HepG2 (cell line): ENCODE results near the gene C2orf78. TPM values are rescaled to one million over a fixed set of nuclear protein-coding genes. Genes with fewer than 3 reads are reported as not detected.
A peak's percentile ranks its signal among the peaks of the same experiment; 100 is the strongest.

Experiments used
- DMAP1 ChIP-seq: IDR thresholded peaks from 2 replicates; pipeline ENCODE4 v1.6.1; 2016
- ERF ChIP-seq: IDR thresholded peaks from 2 replicates; pipeline ENCODE4 v1.6.1; 2018; ENCODE audit warnings: missing biosample characterization, missing genetic modification reagents
- LCORL ChIP-seq, 2 experiments: fragments of 450-650 bp in 1 of 2; sonication (generic) in 1 of 2; formaldehyde crosslinking in 1 of 2; IDR thresholded peaks; 2 replicates each; pipeline versions ENCODE4 v1.5.0 to v1.6.1; 2017 to 2020; ENCODE audit warnings: antibody characterized with exemption in 1 of 2, missing genetic modification reagents in 1 of 2
- NFE2L1 ChIP-seq: sonication (generic); formaldehyde crosslinking; IDR thresholded peaks from 2 replicates; pipeline ENCODE4 v1.4.0; 2020; ENCODE audit warnings: missing genetic modification reagents, mild to moderate bottlenecking, borderline replicate concordance
- NR2C2 ChIP-seq: sonication (generic); formaldehyde crosslinking; IDR thresholded peaks from 2 replicates; pipeline ENCODE4 v1.4.0; 2020; ENCODE audit warnings: missing genetic modification reagents, mild to moderate bottlenecking, moderate library complexity, borderline replicate concordance
- REXO4 ChIP-seq: sonication (generic); formaldehyde crosslinking; IDR thresholded peaks from 2 replicates; pipeline ENCODE4 v1.8.0; 2022; ENCODE audit warnings: missing genetic modification reagents, mild to moderate bottlenecking, borderline replicate concordance
- THAP11 ChIP-seq: IDR thresholded peaks from 2 replicates; pipeline ENCODE4 v1.6.1; 2016; ENCODE audit warnings: missing biosample characterization, missing genetic modification reagents
- ZFP41 ChIP-seq: sonication (generic); formaldehyde crosslinking; IDR thresholded peaks from 2 replicates; pipeline ENCODE4 v1.4.0; 2020; ENCODE audit warnings: mild to moderate bottlenecking, missing genetic modification reagents, borderline replicate concordance
- ZFYVE20 ChIP-seq: sonication (generic); formaldehyde crosslinking; IDR thresholded peaks from 2 replicates; pipeline ENCODE4 v1.8.0; 2023; ENCODE audit warnings: low read depth, mild to moderate bottlenecking, moderate library complexity, missing genetic modification reagents, borderline replicate concordance
- ZIK1 ChIP-seq: sonication (generic); formaldehyde crosslinking; IDR thresholded peaks from 2 replicates; pipeline ENCODE4 v1.5.0; 2020; ENCODE audit warnings: mild to moderate bottlenecking, low read depth, missing genetic modification reagents, borderline replicate concordance
- ZNF138 ChIP-seq: sonication (generic); formaldehyde crosslinking; IDR thresholded peaks from 2 replicates; pipeline ENCODE4 v1.5.0; 2020; ENCODE audit warnings: mild to moderate bottlenecking, low read depth, missing genetic modification reagents
- ZNF225 ChIP-seq: sonication (generic); formaldehyde crosslinking; IDR thresholded peaks from 2 replicates; pipeline ENCODE4 v1.4.0; 2020; ENCODE audit warnings: mild to moderate bottlenecking, missing genetic modification reagents
- ZNF567 ChIP-seq: sonication (generic); formaldehyde crosslinking; IDR thresholded peaks from 2 replicates; pipeline ENCODE4 v1.8.1; 2023; ENCODE audit warnings: mild to moderate bottlenecking, missing genetic modification reagents, borderline replicate concordance
- ZNF570 ChIP-seq: sonication (generic); formaldehyde crosslinking; IDR thresholded peaks from 2 replicates; pipeline ENCODE4 v1.4.0; 2020; ENCODE audit warnings: mild to moderate bottlenecking, missing genetic modification reagents, borderline replicate concordance
- ZNF644 ChIP-seq: IDR thresholded peaks from 2 replicates; pipeline ENCODE4 v1.6.1; 2016; ENCODE audit warnings: low read depth
- ZNF674 ChIP-seq: sonication (generic); formaldehyde crosslinking; IDR thresholded peaks from 2 replicates; pipeline ENCODE4 v1.5.0; 2020; ENCODE audit warnings: low read depth, mild to moderate bottlenecking, missing genetic modification reagents
- ZNF713 ChIP-seq: sonication (generic); formaldehyde crosslinking; IDR thresholded peaks from 2 replicates; pipeline ENCODE4 v1.4.0; 2020; ENCODE audit warnings: mild to moderate bottlenecking, missing genetic modification reagents
- ZNF749 ChIP-seq: sonication (generic); formaldehyde crosslinking; IDR thresholded peaks from 2 replicates; pipeline ENCODE4 v1.8.0; 2022; ENCODE audit warnings: mild to moderate bottlenecking, missing genetic modification reagents, moderate library complexity, borderline replicate concordance
- ZNF776 ChIP-seq: sonication (generic); formaldehyde crosslinking; IDR thresholded peaks from 2 replicates; pipeline ENCODE4 v1.4.0; 2020; ENCODE audit warnings: mild to moderate bottlenecking, missing genetic modification reagents
- polyA plus RNA-seq, 8 experiments: library from polyadenylated mRNA; depleted of rRNA in 3 of 8; stranded (reverse) in 7 of 8; unstranded in 1 of 8; fragments of >200 nt; fragmentation: Illumina TruSeq in 4 of 8; extraction: Trizol in 4 of 8; gene quantifications; 2 replicates each; pipeline versions ENCODE4 v1.2.1 to v1.2.3, GENCODE V29; 2011 to 2016; ENCODE audit warnings: low read depth in 4 of 8, missing spikeins in 1 of 8, mixed read lengths in 1 of 8; ENCODE audit not compliant: insufficient read depth in 1 of 8
- total RNA-seq, 5 experiments: library from RNA; depleted of rRNA; stranded (reverse); fragments of >200 nt; fragmentation: Illumina TruSeq; extraction: Trizol; gene quantifications; 2 replicates each; pipeline ENCODE4 v1.2.3, GENCODE V29; 2016; ENCODE audit warnings: low read depth in 1 of 5
- TF ChIP-seq, protein P1 (sequence below): sonication (generic); formaldehyde crosslinking; IDR thresholded peaks from 2 replicates; pipeline ENCODE4 v1.4.0; 2020; ENCODE audit warnings: missing genetic modification reagents, borderline replicate concordance
- TF ChIP-seq, protein P2 (sequence below): sonication (generic); formaldehyde crosslinking; conservative IDR thresholded peaks from 2 replicates; pipeline ENCODE4 v1.4.0; 2020; ENCODE audit warnings: missing genetic modification reagents
- TF ChIP-seq, protein P3 (sequence below): IDR thresholded peaks from 2 replicates; pipeline ENCODE4 v1.6.1; 2018; ENCODE audit warnings: missing genetic modification reagents, mild to moderate bottlenecking, missing compliant biosample characterization
- TF ChIP-seq, protein P4 (sequence below): sonication (generic); formaldehyde crosslinking; IDR thresholded peaks from 2 replicates; pipeline ENCODE4 v1.5.0; 2020; ENCODE audit warnings: mild to moderate bottlenecking, missing genetic modification reagents

C2orf78 gene
- total and polyA plus RNA-seq, 2 of the 13 experiments (the other 11 are each of a cell fraction or from before 2014, with no cell fraction given), result not detected

DNA sequence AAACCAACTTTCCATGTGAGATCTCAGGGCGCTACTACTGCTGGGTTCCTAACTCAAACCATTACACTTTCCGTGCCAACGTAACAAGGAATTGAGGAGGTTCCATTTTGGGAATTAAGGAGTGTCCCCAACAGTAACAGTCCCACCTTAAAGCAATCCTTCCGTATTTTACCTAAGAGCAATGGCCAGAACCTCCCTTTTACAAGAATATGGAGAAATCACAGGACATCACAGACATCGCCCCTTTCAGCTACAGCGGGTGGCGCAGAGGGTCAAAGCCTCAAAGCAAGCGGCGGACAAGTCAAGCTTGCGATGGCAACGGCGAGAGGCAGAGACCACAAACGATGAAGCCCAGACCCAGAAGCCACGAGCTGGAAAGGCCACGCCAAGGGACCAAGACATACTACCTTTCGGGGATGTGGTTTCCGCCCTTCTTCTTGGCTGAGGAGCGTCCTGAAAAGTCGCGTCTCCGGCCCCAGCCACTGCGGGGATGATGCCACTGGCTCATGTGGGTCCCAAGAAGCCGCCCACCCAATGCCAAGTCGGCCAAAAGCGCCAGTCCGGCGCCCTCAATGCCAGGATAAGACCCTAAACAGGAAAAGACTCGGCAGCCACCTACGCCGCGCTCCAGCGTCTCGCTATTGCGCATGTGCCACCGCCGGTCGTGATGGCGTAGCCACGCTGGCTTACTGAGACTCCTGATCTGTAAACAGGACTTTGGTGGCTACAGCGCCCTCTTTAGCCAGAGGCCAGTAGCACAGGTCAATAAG is 4.3 kb upstream of the C2orf78 start, which contains the start of gene DUSP11 (continued):
- TF ChIP-seq, protein P1, sequence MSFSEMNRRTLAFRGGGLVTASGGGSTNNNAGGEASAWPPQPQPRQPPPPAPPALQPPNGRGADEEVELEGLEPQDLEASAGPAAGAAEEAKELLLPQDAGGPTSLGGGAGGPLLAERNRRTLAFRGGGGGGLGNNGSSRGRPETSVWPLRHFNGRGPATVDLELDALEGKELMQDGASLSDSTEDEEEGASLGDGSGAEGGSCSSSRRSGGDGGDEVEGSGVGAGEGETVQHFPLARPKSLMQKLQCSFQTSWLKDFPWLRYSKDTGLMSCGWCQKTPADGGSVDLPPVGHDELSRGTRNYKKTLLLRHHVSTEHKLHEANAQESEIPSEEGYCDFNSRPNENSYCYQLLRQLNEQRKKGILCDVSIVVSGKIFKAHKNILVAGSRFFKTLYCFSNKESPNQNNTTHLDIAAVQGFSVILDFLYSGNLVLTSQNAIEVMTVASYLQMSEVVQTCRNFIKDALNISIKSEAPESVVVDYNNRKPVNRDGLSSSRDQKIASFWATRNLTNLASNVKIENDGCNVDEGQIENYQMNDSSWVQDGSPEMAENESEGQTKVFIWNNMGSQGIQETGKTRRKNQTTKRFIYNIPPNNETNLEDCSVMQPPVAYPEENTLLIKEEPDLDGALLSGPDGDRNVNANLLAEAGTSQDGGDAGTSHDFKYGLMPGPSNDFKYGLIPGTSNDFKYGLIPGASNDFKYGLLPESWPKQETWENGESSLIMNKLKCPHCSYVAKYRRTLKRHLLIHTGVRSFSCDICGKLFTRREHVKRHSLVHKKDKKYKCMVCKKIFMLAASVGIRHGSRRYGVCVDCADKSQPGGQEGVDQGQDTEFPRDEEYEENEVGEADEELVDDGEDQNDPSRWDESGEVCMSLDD (CRISPR knock-in tag), result no peak
- TF ChIP-seq ZNF776 (CRISPR knock-in tag) (no peak), ZFP41 (CRISPR knock-in tag) (0 out of 2 replicates have a peak, but pooled peaks have one; percentile 29), ZNF138 (CRISPR knock-in tag) (no peak), ZNF749 (CRISPR knock-in tag) (no peak), NR2C2 (CRISPR knock-in tag) (peak; percentile 57; the same call in 1 of the 2 replicates), THAP11 (CRISPR knock-in tag) (peak; percentile 82), ZNF674 (CRISPR knock-in tag) (no peak), ZIK1 (CRISPR knock-in tag) (0 out of 2 replicates have a peak, but pooled peaks have one; percentile 65), ZFYVE20 (CRISPR knock-in tag) (no peak), ZNF570 (no peak), ZNF225 (CRISPR knock-in tag) (peak; percentile 80), ZNF567 (CRISPR knock-in tag) (0 out of 2 replicates have a peak, but pooled peaks have one; percentile 39), NFE2L1 (peak; percentile 71; the same call in 1 of the 2 replicates), ZNF644 (CRISPR knock-in tag) (peak; percentile 72), ZNF713 (CRISPR knock-in tag) (no peak), ERF (peak; percentile 89), REXO4 (CRISPR knock-in tag) (no peak), LCORL (IDR thresholded peaks at IDR 0.05) (no peak), LCORL (CRISPR knock-in tag; IDR thresholded peaks at IDR 0.05) (0 out of 2 replicates have a peak, but pooled peaks have one; percentile 48), DMAP1 (CRISPR knock-in tag) (peak; percentile 94)
- TF ChIP-seq, protein P2, sequence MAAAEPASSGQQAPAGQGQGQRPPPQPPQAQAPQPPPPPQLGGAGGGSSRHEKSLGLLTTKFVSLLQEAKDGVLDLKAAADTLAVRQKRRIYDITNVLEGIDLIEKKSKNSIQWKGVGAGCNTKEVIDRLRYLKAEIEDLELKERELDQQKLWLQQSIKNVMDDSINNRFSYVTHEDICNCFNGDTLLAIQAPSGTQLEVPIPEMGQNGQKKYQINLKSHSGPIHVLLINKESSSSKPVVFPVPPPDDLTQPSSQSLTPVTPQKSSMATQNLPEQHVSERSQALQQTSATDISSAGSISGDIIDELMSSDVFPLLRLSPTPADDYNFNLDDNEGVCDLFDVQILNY (CRISPR knock-in tag), result no peak
- TF ChIP-seq, protein P3, sequence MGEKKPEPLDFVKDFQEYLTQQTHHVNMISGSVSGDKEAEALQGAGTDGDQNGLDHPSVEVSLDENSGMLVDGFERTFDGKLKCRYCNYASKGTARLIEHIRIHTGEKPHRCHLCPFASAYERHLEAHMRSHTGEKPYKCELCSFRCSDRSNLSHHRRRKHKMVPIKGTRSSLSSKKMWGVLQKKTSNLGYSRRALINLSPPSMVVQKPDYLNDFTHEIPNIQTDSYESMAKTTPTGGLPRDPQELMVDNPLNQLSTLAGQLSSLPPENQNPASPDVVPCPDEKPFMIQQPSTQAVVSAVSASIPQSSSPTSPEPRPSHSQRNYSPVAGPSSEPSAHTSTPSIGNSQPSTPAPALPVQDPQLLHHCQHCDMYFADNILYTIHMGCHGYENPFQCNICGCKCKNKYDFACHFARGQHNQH (CRISPR knock-in tag), result peak; percentile 87
- TF ChIP-seq, protein P4, sequence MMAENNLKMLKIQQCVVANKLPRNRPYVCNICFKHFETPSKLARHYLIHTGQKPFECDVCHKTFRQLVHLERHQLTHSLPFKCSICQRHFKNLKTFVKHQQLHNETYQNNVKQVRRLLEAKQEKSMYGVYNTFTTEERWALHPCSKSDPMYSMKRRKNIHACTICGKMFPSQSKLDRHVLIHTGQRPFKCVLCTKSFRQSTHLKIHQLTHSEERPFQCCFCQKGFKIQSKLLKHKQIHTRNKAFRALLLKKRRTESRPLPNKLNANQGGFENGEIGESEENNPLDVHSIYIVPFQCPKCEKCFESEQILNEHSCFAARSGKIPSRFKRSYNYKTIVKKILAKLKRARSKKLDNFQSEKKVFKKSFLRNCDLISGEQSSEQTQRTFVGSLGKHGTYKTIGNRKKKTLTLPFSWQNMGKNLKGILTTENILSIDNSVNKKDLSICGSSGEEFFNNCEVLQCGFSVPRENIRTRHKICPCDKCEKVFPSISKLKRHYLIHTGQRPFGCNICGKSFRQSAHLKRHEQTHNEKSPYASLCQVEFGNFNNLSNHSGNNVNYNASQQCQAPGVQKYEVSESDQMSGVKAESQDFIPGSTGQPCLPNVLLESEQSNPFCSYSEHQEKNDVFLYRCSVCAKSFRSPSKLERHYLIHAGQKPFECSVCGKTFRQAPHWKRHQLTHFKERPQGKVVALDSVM (CRISPR knock-in tag), result peak; percentile 61
